GM19328 (cell line): Measurements from ENCODE around the gene HS6ST2.

Source experiments
- ATAC-seq: cut with Tn5 transposase; IDR thresholded peaks from one replicate; pipeline ENCODE4 v1.9.1; 2021; ENCODE audit warnings: mild to moderate bottlenecking, moderate library complexity; ENCODE audit not compliant: unreplicated experiment

Gene HS6ST2

DNA sequence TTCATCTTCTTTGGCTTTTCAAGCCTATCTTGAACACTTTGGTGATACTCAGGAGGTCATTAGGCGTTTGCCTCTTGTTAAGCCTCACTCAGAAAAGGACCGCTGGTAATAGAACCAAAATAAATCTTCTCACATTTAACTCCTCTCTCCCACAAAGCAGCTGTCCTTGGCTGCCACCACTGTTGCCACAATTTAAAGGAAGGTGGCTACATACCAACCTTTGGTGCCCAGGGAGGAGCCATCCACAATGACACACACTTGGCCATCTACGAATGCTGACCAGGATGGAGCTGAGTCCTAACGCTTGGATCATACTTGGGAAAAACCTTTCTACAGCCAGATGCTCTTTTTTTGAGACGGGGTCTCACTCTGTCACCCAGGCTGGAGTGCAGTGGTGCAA lies 210.2 kb downstream of the HS6ST2 start:
- no peak for ATAC-seq

DNA sequence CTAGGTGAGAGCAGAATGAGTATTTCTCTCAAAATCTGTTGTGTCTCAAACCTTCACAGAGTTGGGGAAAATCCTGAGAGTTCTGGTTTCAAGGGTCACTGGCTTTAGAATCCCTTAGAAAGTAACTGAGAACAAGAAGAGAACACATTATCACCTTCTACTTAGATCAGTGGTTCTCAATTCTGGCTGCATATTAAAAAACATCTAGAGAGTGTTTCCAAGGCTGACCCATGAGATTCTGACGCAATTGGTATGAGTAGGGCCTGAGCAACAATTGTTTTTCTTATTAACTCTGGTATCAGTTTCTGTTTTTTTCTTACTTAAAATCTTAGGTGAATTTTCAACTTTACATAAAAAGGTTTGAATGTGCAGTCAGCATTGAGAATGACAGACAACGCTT lies 212.8 kb downstream of the HS6ST2 start:
- ATAC-seq = no peak

DNA sequence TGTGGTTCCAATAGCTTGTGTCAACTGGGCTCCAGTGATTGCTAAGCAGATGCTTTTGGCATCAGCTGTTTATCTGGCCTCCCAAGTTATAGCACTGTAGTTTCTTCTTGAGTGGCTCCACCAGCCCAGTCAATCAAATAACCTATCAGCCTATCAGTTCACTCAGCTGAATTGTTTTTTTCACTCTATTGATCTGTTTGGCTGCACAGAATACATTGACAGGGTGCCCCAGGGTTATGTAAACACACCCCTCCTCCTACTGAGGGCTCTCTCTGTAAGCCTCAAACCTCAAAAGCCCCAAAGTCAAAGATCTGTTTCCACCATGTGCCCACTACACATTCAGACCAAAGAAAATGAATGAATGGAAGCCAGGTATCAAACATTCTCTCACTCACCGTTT lies 214.0 kb downstream of the HS6ST2 start:
- ATAC-seq = no peak

DNA sequence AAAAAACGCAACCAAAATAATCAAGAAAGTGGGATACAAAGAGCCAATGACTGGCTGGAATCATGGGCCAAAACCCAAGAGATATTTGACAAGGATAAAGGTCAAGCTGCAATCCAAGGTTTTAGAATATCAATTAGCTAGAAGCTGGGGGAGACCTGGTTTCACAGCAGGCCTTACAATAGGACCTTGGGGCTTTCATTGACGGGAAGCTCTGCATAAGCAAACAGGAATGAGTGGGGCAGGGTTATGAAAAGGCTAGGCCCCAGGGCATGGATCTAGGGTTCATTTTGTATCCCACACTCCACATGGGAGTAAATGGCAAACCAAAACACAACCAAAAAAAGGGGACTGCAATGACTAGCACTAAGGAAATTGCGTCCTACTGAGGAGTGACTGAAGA lies 215.3 kb downstream of the HS6ST2 start:
- ATAC-seq = no peak

DNA sequence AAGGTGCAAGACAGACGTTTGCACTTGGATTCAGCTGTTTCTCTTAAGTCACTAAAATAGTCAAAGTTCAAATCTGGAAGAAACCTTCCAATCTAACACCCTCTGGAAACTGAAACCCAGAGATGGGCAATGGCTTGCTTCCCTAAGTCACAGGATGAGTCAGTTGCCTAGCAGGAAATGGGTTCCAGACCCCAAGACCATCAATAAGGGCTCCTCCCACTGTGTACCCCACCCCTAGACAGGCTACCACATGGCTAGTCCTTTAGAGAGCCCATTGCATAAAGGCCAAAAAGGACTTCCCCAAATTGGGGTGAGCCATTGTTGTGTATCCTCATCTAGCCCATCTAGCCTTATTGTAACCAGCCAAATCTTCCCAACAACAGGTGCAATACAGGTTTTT lies 216.2 kb downstream of the HS6ST2 start:
- ATAC-seq = no peak

DNA sequence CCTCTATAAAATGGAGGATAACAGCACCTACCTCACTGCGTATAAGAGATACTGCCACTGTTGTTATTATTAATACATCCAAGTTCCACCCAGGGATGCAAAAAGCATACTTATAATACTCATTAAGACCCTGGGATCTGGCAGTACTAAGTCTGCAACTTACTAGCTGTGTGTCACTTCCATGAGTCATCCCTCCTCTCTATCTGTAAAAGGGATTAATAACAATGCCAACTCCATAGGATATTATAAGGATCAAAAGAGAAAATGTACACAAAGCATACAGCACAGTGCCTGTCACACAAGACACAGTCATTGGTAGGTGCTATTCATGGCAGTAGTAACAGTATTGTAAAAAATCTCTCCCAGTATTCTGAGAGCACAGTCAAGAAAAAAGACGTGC lies 216.7 kb downstream of the HS6ST2 start:
- no peak for ATAC-seq

DNA sequence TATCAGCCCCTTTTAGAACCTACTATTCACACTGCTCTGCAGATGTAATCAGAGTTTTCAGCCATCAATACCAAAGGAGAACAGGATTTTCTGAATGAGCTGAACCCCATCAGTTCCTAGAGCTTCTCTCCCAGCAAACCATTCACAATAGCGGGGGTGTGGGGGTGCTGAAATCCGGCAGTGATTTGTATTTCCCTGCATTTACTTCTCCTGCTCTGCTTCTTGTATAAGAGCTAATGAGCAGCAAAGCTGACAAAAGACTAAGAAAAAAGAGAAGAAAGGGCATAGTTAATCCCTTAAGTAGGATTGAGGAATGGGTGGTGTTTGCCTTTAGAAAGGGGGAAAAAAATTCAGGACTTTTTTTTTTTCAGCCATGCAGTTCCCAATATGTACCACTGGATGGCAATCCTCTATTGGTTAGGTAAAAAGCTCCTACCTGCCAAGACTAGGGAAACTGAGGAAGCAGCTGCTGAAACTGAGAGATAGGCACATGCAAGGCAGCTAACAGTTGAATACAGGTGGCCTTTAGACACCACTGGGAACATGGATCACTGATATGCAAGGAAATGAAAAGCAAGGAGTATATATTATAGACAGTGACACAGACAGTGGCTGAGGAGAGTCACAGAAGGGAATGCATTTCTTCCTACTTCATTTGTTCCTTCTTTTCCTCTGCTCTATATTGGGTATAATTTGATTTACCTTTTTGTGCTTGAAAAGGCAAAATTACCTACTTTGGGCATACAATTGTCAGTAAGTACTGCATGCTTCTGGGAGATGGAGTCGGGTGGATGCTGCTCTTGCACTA lies 217.9 kb downstream of the HS6ST2 start:
- ATAC-seq = no peak

DNA sequence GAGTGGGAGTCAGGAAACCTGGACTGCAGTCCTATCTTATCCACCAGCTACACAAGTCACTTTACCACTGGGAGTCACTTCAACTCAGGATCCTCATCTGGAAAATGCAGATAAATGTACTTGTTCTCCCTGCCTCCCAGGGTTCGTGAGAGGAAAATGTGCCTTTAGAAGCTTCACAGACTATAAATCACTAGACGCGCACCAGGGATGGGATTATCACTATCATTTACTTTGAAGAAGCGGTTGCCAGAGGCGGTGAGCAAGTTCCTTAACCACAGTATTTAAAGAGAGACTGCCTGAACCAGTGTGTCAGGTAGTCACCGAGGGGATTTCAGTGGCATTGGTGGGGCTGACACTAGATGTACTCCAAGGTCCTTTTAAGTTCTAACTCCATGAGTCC lies 219.5 kb downstream of the HS6ST2 start:
- ATAC-seq = no peak

DNA sequence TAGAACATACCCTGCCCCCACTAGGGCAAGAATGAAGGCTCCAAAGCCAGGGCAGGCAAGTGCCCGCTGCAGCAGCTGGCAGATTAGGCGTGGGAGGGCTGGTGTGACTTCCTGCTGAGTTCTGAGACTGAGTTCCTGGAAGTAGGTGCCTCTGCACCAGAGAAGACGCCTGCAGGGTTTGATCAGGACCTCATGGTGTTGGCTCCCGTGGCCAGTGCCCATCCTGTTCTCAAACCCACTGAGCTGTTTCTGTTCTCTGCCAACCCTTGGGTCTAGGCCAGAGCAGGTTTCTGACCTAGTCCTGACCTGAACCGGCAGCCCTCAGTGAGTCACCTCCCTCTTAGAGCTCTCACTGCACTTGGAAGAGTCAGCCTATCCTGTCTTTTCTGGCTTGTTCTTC lies 220.7 kb downstream of the HS6ST2 start:
- ATAC-seq = no peak

DNA sequence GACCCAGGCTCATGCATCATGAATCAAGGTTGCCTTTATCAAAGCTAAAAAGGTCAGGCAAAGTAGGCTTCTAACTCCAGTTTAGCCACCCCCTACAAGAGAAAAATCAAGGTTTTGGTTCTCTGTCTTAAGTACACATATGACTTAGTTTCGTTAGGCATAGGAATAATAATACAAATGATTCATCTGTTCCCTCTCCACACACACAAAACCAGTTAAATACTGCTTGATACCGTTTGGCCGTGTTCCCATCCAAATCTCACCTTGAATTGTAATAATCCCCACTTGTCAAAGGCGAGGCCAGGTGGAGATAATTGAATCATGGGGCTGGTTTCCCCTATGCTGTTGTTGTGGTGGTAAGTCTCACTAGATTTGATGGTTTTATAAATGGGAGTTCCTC lies 226.2 kb downstream of the HS6ST2 start:
- ATAC-seq = no peak

DNA sequence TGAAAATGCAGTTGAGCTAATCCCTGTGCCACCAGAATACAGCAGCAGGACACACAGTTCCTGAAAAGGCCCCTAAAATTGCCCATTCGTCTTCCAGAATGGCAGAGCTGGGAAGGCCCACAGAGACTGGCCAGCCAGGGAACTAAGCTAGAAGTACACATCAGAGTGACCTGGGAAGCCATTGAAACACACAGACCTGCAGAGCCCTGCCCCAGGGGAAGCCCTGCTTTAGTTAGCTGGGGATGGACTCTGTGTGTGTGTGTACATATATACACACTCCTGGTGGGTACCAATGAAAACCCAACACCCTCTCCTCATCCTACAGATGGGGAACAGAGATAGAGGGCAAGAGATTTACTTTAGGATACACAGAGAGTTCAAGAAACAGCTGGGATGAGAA lies 227.7 kb downstream of the HS6ST2 start:
- ATAC-seq = no peak

DNA sequence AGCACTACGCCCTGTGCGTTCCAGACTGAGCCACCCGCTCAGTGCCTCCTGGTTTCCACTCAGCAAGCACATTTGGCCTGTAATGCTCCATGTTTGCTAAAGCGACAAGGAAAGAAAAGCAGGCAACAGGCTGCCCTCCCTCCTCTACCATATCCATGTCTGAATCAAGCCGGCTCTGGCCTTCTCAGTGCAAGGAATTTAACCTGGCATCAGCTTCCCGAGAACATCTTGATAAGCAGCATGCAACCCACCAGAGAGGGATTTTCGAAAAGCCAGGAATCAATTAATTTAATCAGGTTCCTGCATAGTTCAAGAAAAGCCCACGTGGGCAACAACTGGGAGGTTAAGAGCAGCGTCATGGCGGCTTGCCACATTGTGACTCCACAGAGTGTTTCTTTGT lies 228.2 kb downstream of the HS6ST2 start:
- no peak for ATAC-seq

DNA sequence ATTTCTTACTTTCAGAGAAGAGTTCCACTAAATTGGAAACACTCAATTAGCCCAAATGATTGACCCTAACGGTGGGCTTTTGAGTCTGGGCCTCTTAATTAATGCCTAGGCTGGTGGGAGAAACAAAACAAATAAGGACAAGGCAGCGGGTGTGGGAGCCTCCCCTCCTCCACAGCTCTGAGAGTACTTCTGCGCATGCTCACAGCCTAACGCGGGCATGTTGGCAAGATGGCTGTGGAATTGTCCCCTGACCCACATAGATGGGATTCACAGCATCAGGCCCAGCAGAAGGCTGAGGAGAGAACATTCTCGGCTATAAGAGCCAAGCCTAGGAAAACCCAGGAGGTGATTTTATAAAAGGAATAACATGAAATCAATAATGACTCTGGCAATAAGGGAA lies 230.1 kb downstream of the HS6ST2 start:
- ATAC-seq = no peak

DNA sequence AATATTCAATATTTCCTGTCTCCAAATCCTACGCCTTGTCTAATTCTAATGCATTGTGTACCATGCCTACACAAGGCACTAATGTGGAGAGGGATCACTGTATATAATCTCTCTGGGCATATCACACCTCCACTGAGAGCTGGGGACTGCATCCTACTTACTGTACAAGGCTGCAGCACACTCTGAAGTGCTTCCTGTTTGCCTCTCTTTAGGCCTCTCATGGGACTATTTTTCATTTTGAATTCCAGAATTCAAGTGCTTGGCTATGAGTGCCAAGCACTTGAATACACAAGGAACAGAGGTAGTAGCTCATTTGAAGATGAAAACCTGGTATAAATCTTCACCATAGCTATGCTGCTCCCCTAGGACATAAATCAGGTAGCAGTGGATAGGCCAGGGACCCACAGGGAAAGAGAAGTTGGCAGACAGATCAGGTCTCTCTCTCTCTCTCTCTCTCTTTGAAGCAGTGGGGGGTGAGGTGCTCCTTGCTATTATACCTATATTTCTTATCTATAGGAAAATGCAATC lies 239.9 kb downstream of the HS6ST2 start:
- ATAC-seq = no peak

DNA sequence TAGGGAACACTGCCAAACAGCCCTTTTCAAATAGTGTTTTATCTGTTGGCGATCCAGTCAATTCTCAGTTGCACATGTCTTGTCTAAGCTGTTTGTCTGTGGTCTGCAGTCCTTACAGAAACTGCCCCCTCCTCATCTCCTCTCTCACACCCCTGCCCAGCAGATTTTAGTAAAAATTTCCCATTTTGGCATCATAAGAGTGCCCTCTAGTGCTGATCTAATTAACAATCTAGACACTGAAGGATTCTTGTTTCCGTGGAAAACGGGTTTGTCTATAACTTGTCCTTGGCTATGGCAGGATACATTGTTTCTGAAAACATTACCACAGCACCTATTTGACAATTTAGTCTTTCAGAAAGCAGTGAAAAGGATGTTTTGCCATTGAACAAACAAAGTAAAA lies 242.4 kb downstream of the HS6ST2 start:
- no peak for ATAC-seq

DNA sequence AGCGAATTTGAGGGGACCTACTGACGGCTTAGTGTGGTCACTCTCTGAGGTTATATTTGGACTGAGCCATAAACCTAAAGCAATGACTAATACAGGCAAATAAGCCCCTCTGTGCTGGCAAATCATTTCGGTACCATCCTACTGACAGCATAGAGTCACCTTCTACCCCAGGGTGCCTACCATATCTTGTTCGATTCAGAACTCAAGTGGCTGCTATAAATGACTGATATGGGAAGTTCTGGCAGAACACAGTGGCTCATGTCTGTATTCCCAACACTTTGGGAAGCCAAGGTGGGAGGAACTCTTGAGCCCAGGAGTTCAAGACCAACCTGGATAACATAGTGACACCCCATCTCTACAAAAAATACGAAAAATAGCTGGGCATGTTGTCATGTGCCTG lies 243.5 kb downstream of the HS6ST2 start:
- no peak for ATAC-seq

DNA sequence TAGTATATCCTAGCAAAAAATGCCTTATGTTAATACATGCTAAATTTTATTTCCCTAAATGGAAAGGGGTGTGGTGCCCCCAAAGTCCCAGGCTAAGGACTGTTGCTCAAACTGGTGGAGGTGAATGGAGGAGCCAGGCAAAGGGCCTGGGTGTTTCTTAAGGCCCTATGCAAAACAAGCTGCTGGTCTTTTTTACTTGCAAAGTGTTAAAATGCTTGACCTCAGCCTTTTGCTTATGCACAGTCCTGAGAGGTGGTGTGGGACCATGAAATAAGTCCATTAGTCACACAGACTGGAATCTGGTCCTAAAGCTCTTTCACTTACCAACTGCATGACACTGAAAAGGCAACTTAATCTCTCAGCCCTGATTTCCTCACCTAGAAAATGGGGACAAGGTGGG lies 246.1 kb downstream of the HS6ST2 start:
- no peak for ATAC-seq

DNA sequence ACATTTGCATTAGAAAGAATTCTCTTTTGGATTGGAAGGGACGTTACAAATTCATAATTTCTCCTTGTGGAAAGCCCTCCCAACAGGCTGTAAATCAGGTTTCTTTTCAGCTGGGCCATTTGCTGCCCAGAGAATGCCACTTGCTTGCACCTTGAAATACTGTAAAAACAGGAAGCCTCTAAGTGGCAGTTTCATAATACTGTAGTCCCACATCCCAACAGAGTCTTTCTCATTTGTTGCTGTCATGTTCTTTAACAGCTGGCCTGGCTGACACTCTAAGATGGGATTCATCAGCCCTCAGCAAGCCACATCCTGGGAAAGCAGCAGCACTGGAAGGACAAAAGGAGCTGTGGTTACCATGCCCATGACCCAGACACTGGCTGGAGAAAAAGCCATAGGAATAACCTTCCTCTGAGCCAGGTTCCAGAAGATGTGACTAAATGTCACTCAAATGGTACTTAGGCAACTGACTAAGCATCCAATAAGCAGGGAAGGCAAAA lies 247.7 kb downstream of the HS6ST2 start:
- no peak for ATAC-seq

DNA sequence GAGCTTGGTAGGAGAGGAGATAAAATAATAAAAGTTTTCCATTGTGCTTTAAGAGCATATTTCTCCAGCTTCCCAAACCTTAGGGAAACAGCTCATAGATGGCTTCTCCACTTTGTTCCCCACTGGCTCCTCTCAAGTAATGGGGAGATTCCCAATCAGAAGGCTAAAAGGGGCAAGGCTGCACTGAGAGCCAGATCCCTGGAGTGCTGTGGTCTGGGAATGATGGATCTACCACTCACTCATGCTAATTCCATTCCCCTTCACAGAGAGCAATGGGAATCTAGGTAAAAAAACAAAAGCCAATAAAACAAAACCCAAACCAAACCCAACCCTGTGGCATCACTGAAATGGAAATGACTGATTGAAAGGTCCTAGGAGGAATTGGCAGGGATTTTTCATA lies 249.9 kb downstream of the HS6ST2 start:
- no peak for ATAC-seq

DNA sequence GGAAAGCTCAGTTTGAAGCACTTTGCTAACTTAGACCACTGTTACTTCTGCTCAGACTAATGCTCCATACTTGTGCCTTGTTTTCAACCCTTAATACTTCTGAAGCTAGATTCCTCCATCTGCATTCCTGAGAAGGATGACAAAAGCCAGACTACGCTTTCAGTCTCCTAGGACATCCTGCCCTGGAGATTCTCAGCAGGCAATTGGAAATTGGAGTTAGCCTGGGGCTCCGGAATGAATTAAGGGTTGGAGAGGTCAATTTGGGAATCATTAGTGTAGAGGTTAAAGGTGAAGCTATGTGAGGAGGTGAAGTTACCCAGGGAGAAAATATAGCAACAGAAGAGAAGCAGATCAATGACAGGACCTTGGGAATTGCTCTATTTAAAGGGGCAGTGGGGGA lies 253.7 kb downstream of the HS6ST2 start:
- no peak for ATAC-seq

DNA sequence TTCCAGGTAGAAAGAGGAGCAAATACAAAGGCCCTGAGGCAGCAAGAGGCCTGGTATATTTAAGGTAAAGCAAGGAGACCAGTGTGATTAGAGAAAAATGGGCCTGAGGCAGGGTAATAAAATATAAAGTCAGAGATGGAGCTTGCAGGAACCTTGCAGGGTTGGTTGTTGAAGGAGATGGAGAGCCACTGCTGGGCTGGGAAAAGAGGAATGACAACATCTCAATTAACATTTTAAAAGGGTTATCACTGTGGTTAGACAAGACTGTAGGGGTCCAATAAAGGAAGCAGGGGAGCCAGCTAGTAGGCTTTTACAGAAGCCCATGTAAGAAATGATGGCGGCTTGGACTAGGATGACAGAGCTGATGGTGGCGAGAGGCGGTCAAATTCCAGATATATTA lies 264.0 kb downstream of the HS6ST2 start:
- no peak for ATAC-seq

DNA sequence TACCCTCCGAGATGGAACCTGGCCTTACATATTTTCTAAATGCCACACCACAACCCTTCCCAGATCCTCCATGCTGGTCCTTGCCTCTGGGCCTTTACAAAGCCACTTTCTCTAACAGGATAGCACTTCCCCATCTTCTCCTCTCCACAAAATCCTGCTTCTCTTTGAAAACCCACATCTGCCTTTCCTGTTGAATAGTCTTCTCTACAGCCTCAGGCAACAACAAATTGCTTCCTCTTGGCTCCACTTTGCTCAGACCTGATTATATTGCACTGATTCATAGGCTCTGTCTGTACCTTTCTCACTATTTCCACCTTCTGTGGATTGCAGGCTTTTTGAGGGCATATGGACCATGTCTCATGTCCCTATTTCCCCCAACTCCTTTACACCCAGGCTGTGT lies 265.9 kb downstream of the HS6ST2 start:
- no peak for ATAC-seq

DNA sequence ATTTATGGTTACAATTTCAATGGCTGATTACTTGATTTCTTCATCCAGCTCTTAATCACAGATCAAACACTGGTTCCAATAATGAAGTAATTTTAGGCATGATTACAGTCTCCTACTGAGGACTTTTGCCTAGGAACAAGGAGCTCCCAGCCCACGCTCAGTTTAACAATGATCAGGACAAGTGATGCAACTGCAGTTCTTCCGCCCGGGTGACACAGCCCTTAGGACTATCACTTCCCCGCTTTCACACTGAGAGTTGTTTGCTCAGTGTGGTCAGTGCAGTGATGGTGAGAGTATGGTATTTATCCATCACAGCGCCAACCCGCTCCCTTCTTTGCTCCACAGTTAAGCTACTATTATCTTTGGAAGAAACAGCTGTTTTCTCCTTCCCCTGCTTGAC lies 266.4 kb downstream of the HS6ST2 start:
- ATAC-seq = no peak
